ENCODE results near the gene PBX4.
A peak's percentile ranks its signal among the peaks of the same experiment; 100 is the strongest.

The PBX4 gene

DNA sequence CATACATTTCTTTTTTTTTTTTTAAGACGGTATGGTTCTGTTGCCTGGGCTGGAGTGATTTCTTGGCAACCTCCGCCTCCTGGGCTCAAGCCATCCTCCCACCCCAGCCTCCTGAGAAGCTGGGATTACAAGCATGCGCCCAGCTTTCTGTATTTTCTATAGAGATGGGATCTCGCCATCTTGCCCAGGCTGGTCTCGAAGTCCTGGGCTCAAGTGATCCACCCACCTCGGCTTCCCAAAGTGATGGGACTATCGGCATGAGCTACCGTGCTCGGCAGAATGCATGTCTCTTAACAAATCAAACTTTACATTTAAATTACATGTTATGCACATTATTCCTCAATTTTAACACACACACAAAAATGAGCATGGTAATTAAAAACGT is 101.3 kb downstream of the PBX4 start:
- DNase-seq = no peak

GRCh38 chr19:19515642-19516519 is 102.6 kb downstream of the PBX4 start, which contains the start of gene NDUFA13:
TSS of gene NDUFA13 (plus strand) at chr19:19516225. CDS start at chr19:19516239, 14 bp downstream.
- DNase-seq = peak; percentile 91 to 96

- no peak for DNase-seq
These were observed 103.4 kb downstream of the PBX4 start, which contains the start of gene TSSK6 for GRCh38 chr19:19514881-19515641. TSS of gene TSSK6 (minus strand) at chr19:19515548. CDS start at chr19:19515427, 121 bp downstream.

DNA sequence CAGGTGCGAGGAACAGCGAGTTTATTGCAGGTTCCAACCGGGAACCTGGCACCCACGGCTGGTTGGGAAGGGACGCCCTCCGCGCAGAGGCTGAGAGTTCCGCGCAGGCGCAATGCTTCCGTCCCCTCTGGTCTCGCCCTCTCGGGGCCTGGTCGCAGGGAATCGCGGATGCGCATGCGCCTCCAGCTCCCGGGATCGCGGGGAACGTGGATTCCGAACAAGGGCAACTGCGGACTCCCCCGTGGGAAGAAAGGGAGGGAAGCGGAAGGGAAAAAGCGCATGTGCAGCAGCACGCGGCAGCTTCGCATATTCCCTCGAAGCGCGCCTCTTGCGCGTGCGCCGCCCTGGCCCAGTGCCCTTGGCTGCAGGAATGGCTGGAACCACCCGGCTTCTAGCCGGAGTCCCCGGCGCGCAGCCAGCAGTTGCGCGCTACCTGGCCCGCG is 104.3 kb downstream of the PBX4 start:
- peak in 1 of 2 donors; percentile 22 for DNase-seq

GRCh38 chr19:19513682-19514081 is 104.8 kb downstream of the PBX4 start:
- DNase-seq = no peak

All from CD4-positive, alpha-beta T cell treated with Interleukin-1 beta for 1 hour (primary cell).